GM18507 (cell line): ENCODE measurements around the gene ROBO1.
"Not testable (repeated sequence)": the region's sequence is repeated elsewhere in the genome, so short reads cannot be mapped to it uniquely, and the experiment has no call there.

ENCODE experiments used
- DNase-seq: peaks from one replicate; pipeline ENCODE4 v3.0.0; 2011; ENCODE audit warnings: low read depth; ENCODE audit not compliant: insufficient read length; ENCODE audit errors: extremely low spot score
- FAIRE-seq: peaks from 2 replicates; lab custom pipeline; 2011; peaks lifted over from hg19 to GRCh38; lab: Jason Lieb, UNC

The ROBO1 gene

DNA sequence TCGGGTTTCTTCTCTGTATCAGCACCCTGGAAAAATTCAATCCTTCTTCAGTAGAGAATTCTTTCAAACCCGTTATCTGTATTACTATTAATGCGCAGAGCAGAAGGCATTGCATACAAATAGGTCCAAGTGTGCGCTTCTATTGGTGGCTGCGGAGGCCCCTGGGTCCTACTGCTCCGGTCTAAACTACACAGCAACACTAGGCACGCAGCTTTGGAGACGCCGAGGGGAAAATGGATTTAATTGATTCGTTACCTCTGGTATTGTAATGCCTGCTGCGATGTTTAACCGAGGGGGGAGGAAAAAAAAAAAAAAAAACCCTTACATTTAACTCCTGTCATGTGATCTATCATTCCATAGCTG is at the start of gene ROBO1:
Gene ROBO1 (minus strand): TSS at position 94 of the 363 bp plus-strand sequence.
- FAIRE-seq = no peak
- DNase-seq = no peak

DNA sequence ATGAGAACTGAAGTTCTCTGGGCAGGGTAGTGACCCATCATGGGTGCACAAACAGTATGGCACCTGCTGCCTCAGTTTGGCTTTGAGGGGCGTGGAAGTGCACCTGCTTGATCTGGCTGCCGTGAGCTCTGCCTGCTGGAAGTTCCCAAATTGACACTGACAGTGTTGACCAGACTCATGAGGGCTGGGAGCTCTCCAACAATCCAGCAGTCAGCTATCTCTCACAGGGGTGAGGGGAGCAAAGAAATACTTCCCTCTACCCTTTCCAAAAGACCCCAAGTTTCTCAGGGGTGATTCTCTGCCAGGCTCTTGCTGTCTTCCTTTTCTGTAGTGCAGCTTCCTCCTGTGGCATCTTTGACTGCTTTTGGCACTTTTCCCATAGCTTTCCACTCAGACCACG is 49.4 kb upstream of the ROBO1 start:
- DNase-seq = no peak
- no peak for FAIRE-seq

DNA sequence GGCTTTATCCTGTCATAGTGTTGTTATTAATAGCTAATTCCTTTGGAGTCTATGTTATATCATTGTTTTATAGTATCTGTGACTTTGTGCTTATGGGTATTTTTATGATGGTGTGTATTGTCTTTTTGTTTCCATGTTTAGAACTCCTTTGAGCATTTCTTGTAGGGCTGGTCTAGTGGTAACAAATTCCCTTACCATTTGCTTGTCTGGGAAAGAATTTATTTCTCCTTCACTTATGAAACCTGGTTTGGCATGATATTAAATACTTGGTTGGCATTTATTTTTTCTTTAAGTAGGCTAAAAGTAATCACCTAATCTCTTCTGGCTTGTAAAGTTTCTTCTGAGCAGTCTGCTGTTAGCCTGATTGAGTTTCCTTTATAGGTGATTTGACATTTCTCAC is 47.7 kb upstream of the ROBO1 start:
- DNase-seq = no peak
- FAIRE-seq = no peak

DNA sequence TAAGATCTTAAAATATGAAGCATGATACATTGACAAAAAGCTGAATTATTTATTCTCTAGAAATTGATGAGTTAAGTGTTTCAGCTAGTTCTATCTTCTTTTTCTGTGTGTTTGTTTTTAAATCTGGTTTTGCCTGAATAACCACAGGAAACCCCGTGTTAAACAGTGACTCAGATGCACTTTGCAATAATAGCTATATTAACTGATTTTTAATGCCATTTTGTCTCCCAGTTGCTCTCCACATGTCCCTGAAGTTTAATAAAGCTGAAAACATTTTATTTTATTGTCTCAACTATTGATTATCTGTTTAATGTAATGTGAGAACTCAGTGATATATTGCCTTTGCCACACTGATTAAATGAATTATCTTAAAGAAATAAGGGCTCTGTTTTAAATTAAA is 42.8 kb upstream of the ROBO1 start:
- FAIRE-seq = no peak
- DNase-seq = no peak

DNA sequence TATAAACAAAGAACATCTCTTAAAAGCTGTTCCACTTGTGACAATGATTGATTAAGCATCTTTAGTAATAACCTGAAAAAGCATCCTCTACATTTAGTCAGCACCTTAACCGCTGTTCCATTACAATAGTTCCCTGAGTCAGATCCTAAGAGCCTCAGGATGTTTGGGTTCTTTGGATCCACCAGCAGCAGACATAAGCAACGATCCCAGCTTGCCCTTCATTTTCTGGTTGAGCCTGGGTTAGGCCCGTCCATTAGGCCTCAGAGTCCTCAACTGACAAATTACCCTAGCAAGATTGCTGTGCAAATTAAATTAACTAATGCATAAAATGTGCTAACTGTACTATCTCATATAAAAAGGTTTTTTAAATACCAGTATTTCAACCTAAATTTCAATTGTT is 42.3 kb upstream of the ROBO1 start:
- FAIRE-seq (no peak), DNase-seq (no peak)

DNA sequence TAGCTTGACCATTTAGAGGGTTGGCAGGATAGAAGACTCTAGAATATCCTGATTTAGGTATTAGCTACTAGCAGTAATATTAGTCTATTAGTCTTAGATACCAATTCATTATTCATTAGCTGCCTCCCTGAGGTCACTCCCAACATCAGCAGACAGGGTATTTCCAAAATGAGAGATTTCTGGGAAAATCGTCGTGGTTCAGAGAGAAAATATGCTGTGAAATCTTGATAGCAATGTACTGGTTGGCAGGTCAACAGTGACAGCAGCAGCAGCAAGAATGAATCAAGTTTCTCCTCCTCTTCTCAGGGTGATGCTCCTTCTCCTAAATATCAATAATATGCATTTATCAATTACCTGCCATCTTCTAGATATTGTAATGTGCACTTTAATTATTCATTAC is 41.3 kb upstream of the ROBO1 start:
- FAIRE-seq (no peak), DNase-seq (no peak)

DNA sequence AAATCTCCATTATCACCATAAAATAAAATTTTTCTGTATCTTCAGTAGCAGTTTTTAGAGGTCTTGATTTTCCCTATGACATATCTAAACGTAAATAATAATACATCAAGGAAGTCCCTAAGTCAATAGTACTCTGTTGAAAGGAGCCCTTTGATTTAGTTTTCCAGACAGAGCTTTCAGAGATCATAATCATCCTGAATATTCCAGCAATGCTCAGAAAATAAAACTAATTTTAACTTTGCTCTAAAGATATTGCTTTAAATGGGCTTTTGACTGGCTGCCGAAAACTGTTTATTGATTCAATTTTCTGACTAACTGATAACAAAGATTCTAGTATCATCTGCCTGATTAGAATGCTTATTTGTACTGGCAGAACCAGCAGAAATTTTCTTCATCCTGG is 40.7 kb upstream of the ROBO1 start:
- FAIRE-seq = no peak
- DNase-seq = no peak

DNA sequence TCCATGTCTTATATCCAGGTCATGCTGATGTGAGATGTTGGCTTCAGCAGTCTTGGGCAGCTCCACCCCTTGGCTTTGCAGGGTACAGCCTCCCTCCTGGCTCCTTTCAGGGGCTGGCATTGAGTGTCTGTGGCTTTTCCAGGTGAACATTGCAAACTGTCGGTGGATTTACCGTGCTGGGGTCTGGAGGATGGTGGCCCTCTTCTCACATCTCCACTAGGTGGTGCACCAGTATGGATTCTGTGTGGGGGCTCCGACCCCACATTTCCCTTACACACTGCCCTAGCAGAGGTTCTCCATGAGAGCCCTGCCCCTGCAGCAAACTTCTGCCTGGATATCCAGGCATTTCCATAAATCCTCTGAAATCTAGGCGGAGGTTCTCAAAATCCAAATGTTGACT is 22.4 kb upstream of the ROBO1 start:
- FAIRE-seq, DNase-seq: not testable (repeated sequence)

DNA sequence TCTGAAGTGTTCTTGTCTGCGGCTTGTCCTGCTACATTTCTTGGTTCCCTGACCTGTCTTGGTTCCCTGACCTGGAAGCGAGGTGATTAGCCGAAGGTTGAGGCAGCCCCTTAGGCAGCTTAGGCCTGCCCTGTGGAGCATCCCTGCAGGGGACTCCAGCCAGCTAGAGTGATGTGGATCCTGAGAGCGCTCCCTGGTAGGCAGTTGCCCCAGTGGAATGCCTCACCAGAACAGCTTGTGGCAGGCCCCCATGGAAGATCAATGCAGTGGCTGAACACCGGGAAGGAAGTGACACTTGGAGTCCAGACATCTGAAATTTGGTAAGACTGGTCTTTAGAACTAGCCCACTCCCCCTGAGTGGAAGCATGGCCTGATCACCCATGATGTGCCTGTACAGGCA is 5.5 kb upstream of the ROBO1 start:
- DNase-seq = no peak
- no peak for FAIRE-seq

DNA sequence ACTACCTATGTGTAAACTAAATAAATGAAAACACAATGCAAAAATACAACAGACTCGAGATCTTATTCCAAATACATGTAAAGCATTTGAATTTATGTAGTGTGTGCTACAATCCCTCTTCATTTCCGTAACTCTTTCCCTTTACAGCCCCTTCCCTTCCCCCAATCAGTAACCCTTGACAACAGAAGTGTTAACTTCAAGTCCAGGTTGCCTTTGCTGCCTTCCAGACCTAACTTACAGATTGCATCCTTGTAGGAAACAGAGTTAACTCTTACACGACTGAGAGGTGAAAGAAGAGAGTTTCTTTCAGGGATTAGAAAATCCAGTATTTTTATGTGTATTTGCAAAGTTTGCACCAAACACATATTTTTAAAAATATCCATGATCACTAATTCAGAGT is 1.4 kb upstream of the ROBO1 start:
- FAIRE-seq (no peak), DNase-seq (no peak)

DNA sequence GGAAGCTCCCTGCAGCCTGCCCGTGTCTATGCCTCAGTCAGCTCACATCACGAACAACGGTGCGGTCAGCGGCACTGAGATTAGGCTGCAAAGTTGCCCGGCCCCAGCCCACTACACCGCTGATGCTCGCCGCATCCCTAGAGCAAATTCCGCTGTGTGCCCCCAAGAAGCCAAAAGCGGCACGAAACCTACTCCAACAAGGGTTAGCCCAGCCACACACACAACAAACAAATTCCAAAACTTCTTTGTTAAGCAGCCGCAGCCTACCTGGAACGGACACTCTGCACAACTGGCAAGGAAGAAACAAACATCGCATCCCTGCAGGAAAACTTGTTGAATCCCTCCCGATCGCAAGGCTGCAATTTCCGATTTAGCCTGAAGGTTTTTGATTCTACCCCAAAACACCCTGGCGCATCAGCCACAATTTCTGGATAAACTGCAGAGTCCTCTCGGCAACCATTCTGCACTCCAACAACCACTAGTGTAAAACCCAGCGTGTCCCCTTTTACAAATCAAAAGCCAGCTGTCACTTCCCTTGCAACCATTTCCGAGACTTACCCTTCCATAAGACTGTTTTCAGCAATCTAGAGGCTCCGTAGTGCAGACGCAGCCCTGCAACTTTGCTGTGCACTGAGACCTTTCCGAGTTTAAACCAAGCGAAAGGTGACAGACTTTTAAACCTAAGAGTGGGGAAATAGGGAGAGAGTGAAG is 449 bp downstream of the ROBO1 start:
- no peak for DNase-seq
- FAIRE-seq = no peak

DNA sequence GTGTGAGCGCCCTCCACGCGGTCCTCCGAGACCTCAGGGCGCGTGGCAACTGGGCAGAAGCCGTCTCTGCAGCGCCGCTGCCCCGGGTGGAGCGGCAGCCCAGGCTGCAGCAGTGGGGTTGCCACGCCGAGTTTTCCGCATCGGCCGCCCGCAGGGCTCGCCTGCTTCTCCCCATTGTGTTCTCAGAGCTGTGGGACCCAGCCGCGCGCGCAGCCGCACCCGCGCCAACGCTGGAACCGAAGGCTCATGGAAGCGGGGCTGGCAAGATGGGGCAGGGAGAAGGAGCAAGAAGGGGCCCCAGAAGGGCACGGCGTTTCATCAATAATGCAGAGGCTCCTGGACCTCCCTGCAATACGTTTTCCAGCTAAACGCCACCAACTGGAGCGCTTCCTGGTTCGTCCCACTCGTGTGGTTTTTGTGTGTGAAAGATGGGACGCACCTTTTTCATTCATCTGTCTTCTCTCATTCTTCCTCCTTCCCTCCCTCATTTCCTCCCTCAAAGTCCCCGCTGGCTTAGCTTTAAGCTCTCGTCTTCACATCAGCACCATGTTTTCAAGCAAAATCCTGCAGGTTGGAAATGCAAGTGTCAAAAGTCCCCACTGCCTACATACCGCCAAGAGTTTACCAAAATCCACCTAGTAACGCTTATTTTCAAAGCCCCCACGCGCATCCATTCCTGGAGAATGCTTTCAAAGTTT is 1.2 kb downstream of the ROBO1 start:
- no peak for DNase-seq
- FAIRE-seq = no peak

DNA sequence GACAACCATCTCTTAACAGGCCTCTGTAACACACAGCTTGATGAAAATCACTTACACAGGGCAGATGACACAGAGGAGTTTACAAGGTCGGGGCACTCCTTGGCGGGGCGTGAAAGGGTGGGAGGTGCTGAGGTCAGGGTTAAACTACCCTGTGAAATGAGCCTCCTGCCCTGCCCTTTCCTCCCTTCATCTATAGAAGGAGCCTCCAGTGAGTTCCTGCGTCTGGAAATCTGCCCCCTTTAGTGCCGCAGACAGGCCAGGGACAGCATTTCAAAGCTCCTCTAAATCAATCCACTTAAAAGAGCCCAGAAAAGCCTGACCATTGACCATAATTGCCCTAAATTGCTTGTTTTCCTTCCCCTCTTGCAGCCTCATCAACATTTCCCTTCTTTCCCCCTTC is 1.9 kb downstream of the ROBO1 start:
- DNase-seq = no peak
- FAIRE-seq = no peak

DNA sequence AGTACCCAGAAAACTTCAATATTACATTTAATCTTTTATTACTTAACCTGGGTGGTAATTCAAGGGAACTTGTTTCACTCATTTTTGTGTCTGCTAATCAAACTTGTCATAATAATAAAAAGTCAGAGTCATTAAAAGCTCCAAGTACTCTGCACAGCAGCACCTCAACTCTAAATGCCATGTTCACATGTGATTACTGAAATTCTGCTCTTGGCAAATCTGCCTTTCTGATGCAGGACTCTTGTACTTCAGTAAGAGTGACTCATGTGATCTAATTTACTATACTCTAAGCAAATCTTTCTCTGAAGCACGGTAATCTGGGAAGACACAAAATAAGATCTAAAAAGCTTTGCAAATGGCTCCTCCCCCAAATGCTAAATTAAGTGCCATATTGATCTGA is 6.4 kb downstream of the ROBO1 start:
- FAIRE-seq = no peak
- DNase-seq = no peak

DNA sequence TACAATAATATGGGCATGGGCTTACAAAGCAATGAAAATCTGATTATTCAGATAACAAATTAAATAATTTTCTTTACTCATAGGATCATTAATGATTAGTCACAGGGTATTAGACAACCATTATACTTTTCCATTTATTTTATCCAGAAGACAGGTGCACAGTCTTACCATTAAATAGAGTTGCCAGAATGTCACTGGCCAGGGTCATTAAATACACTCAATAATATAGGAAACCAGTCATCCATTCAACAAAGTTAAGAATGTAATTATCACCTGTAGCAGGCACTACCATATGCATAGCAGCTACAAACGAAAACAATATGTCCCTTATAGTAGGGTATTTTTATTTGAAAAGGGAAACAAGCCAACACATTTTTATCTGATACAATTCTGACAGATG is 16.1 kb downstream of the ROBO1 start:
- DNase-seq (no peak), FAIRE-seq (no peak)

DNA sequence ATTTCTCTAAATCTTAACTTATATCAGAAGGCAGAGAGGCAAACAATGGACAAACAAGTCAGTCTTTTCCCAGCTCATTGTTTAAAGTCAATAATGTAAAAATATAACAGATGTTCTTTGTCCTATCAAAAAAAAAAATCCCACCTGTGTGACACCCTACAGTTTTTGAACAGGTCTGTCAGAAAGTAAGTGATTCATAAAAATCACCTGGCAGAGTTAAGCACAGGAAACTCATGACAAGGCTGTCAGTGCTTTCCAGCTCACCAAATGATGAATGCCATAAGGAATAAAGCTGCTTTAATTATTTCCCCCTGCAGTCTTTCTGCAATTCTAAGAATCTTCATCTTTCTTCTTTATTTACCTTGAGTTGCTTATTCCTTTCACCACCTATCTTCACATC is 30.3 kb downstream of the ROBO1 start:
- DNase-seq (no peak), FAIRE-seq (no peak)

DNA sequence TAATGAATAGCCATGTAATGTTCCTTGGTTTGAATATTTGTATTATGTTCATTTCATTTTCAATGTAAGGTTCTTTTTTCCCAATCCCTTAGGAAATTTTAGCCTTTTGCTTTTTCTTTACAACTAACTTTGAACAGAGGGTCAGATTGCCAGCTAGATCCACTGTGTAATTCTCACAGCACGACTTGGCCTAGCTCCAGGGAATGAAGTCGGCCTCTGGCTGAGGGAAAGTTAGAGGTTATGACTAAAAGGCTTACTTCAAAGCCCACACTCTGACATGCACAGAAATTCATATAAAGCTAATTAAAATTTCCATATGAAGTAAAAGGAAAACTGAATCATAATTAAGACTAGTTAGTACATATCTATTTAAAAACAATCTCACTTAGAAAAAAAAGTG is 38.7 kb downstream of the ROBO1 start:
- DNase-seq (no peak), FAIRE-seq (no peak)

DNA sequence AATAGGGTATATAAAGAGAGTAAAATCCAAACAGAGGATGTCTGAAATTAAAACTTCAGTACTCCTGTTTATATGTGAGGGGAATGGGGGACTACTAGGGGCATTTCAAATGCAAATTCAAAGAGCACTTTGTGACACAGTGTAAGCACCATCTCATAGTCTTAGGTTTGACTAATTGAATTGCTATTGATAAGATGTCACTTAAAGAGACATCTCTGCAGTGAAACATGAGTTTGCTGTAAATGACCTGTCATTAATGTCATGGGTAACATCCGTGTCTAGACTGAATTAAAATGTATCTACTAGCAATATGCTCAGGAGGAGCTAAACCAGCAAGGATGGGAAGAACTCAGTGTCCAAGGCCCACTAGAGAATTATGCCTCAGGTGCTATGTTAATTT is 41.0 kb downstream of the ROBO1 start:
- DNase-seq (no peak), FAIRE-seq (no peak)

DNA sequence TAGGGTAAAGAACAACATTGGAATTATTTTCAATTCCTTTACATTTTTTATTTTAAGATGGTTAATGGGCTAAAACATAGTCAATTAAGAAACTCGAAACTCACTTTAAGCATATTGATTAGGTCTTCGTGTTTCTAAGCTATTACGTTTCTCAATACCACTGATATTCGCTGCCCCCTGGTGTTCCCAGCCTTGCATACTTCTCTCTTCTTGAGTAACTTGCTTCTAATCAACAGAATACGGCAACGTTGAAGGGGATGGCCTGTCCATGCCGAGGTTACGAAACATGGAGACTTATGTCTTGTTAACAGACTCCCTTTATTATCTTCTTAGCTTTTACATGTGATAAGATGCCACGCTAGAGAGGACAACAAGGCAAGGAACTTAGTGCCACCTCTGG is 43.6 kb downstream of the ROBO1 start:
- DNase-seq (no peak), FAIRE-seq (no peak)

DNA sequence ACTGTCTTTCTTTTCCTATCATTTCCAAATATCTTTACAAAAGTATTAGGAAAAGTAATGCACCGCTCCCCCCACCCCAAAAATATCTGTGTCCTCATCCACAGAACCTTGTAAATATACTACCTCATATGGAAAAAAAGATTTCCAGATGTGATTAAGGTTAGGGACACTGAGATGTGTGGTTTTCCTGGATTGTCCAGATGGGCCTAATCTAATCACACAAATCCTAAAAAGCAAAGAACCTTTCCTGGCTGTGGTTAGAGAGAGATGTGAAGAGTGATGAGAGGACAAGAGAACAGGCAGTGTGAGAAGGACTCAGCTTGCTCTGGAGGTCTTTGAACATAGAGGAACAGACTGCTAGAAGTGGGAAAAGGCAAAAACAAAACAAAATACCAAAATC is 77.7 kb downstream of the ROBO1 start:
- DNase-seq = no peak
- no peak for FAIRE-seq

DNA sequence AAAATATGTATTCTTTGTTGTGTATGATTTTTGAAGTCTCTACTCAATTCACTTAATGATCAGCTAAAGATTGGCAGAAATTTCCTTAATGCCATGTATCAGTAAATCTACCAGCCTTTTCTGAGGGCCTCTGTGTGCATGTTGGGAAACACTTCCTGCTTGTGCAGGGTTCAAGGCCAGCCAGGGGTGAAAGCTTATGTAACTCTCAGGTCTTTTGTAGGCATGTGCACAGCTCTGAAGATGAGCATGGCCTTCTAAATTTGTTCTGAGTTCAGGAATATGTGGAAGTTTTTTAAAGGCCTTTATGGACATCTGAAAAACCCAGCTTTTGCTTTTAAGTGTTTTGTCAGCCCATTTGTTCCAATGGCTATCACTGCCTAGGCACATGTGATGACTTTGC is 82.7 kb downstream of the ROBO1 start:
- DNase-seq (no peak), FAIRE-seq (no peak)

DNA sequence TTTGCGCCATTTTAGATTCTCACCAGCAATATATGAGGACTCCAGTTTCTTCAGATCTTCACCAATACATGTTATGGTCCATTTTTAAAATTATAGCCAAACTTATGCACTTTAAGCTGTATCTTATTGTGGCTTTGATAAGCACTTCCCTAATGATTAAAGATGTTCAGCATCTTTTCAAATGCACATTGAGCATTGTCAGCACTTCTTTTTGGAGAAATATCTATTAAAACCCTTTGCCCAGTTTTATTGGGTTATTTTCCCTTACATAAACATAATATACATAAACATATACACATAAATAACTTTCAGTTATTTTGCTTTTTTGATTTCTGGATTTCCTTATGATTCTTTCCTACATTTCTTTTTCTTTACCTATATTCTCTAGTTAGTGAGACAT is 83.8 kb downstream of the ROBO1 start:
- DNase-seq = no peak
- no peak for FAIRE-seq
